Stomach (tissue), 9 donors: Measurements from ENCODE around the gene PLEKHH2. TPM values are rescaled to one million over a fixed set of nuclear protein-coding genes. Genes with fewer than 3 reads are reported as not detected.

Experiments
- DNase-seq, 2 donors: peaks; one replicate each; pipeline versions ENCODE4 v3.0.0 to v3.0.0-alpha.2; 2013 to 2019
- H3K27ac ChIP-seq, 5 donors: fragments of 200-600 bp in 4 of 5; sonication (generic) in 4 of 5; one replicate each; pipeline ENCODE4 v1.5.1; 2013 to 2019; ENCODE audit warnings: mild to moderate bottlenecking in 1 of 5, moderate library complexity in 1 of 5
- H3K27me3 ChIP-seq, 3 donors: fragments of 200-600 bp; sonication (generic); one replicate each; pipeline ENCODE4 v1.5.1; 2017 to 2019; ENCODE audit warnings: mixed run types in 1 of 3
- H3K36me3 ChIP-seq, 4 donors: fragments of 200-600 bp; sonication (generic); 1 replicate in 3 of 4; 2 replicates in 1 of 4; pipeline ENCODE4 v1.5.1; 2016 to 2019
- H3K4me1 ChIP-seq, 4 donors: fragments of 200-600 bp; sonication (generic); one replicate each; pipeline ENCODE4 v1.5.1; 2016 to 2019
- H3K4me3 ChIP-seq, 4 donors: fragments of 200-600 bp; sonication (generic) in 3 of 4; one replicate each; pipeline ENCODE4 v1.5.1; 2016 to 2019; ENCODE audit warnings: mild to moderate bottlenecking in 1 of 4
- H3K9me3 ChIP-seq, 4 donors: fragments of 200-600 bp; sonication (generic); one replicate each; pipeline ENCODE4 v1.5.1; 2016 to 2019
- EP300 ChIP-seq: sonication (generic); formaldehyde crosslinking; IDR thresholded peaks from one replicate; pipeline ENCODE4 v1.6.1; 2017; ENCODE audit warnings: antibody characterized with exemption
- POLR2A ChIP-seq, 4 donors: fragments of 450-650 bp; IDR thresholded peaks; one replicate each; pipeline ENCODE4 v1.6.1; 2016; ENCODE audit warnings: antibody characterized with exemption in 4 of 4, control low read depth in 2 of 4, mild to moderate bottlenecking in 1 of 4, moderate library complexity in 1 of 4
- POLR2AphosphoS5 ChIP-seq, 3 donors: sonication (generic); formaldehyde crosslinking; IDR thresholded peaks; one replicate each; pipeline ENCODE4 v1.6.1; 2016; ENCODE audit warnings: antibody characterized with exemption in 3 of 3
- WGBS, 5 donors: extraction: QIAGEN DNeasy Blood & Tissue Kit in 3 of 5; methylation state at CpG; one replicate each; pipeline versions ENCODE4 v1.1.5 to v1.1.7; 2013 to 2018; 5-methylcytosine and 5-hydroxymethylcytosine counted together
- intact Hi-C: fragments of 100-400 bp; cut with DNase I; formaldehyde crosslinking; loops from one replicate; pipeline ENCODE4 v1.15.1; 2023; ENCODE audit warnings: low total_unique reads
- polyA plus RNA-seq, 3 donors: library from polyadenylated mRNA; stranded (reverse); fragments of 200-250 nt; gene quantifications; one replicate each; pipeline ENCODE4 v1.2.3, GENCODE V29; 2013
- total RNA-seq, 5 donors: library from RNA; depleted of rRNA; stranded (reverse); fragments of >200 nt; gene quantifications; one replicate each; pipeline versions ENCODE4 v1.1.0 to v1.2.3, GENCODE V29; 2014 to 2016
- TF ChIP-seq, protein P1 (sequence below), 7 experiments: fragments of 450-650 bp in 4 of 7; fragments of 200-600 bp in 3 of 7; sonication (generic) in 3 of 7; IDR thresholded peaks; one replicate each; pipeline ENCODE4 v1.5.1; 2016 to 2019; ENCODE audit warnings: antibody characterized with exemption in 7 of 7, control low read depth in 2 of 7, mild to moderate bottlenecking in 1 of 7
- donor health status: healthy with polysubstance abuse.
- donor health status: Bipolar disorder and iron deficiency.
- donor health status: healthy.

The PLEKHH2 gene
- total and polyA plus RNA-seq, 8 donors = 1.8 to 130 (median 11.1) TPM

DNA sequence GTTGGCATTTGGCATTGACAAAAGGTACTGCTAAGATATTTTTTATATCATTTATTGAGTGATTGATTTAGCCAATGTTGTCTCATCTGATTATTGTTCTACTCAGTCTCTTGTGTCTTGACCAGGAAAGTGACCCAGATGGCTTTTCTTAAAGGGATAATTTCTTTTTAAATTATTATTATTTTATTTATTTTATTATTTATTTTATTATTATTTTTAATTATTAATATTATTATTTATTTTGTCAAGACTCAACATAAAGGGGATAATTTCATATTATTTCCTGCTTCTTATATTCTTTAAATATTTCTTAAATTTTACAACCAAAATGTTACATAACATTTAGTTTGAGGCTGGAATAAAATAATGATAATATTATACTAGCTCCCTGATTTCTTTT, 163.8 kb downstream of the PLEKHH2 start:
- peaks cover 0 to 33% (median 23%) of the 10 kb centered on the region in 4 donors for H3K36me3 ChIP-seq
- no peaks in the 10 kb centered on the region for H3K9me3 ChIP-seq
- intact Hi-C loops = no loop called here
- no peaks in the 10 kb centered on the region for H3K27me3 ChIP-seq
- no peak overlapping the region for H3K4me3 ChIP-seq
- no peak for DNase-seq
- no peak overlapping the region for H3K27ac ChIP-seq
- TF ChIP-seq, protein P1, sequence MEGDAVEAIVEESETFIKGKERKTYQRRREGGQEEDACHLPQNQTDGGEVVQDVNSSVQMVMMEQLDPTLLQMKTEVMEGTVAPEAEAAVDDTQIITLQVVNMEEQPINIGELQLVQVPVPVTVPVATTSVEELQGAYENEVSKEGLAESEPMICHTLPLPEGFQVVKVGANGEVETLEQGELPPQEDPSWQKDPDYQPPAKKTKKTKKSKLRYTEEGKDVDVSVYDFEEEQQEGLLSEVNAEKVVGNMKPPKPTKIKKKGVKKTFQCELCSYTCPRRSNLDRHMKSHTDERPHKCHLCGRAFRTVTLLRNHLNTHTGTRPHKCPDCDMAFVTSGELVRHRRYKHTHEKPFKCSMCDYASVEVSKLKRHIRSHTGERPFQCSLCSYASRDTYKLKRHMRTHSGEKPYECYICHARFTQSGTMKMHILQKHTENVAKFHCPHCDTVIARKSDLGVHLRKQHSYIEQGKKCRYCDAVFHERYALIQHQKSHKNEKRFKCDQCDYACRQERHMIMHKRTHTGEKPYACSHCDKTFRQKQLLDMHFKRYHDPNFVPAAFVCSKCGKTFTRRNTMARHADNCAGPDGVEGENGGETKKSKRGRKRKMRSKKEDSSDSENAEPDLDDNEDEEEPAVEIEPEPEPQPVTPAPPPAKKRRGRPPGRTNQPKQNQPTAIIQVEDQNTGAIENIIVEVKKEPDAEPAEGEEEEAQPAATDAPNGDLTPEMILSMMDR (IDR thresholded peaks at IDR 0.05) = no peak
- no peak for TF ChIP-seq EP300
- TF ChIP-seq POLR2AphosphoS5 (IDR thresholded peaks at IDR 0.05) = no peak
- no peak for TF ChIP-seq POLR2A (IDR thresholded peaks at IDR 0.05)
- peaks cover 0 to 4% (median 2%) of the 10 kb centered on the region in 4 donors for H3K4me1 ChIP-seq

DNA sequence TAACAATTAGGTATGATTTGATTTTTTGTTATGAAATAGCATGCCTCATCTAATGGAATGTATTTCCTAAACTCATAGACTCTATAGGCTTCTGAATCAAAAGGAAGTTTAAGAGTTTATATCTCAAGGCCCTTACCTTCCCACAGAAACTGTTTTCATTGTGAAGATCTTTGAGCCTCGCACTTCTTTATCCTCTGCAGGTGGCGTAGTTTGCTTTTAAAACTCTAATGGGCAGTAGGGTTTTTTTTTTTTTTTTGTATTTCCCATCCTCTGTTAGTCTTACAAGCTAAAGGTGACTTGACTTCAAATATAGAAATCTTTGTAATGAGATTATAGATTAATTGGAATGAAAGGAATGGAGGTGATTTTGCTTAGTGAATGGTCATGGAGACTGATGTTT, 165.1 kb downstream of the PLEKHH2 start:
- no peaks in the 10 kb centered on the region for H3K27me3 ChIP-seq
- DNase-seq = no peak
- H3K36me3 ChIP-seq = peaks cover 0 to 35% (median 19%) of the 10 kb centered on the region in 4 donors
- H3K9me3 ChIP-seq = no peaks in the 10 kb centered on the region
- H3K4me3 ChIP-seq = no peak overlapping the region
- WGBS, 5 donors = 78 to 93% (median 91%) methylated on average over 2 of the region's 2 CpGs
- H3K27ac ChIP-seq = no peak overlapping the region
- intact Hi-C loops = no loop called here
- TF ChIP-seq EP300 = no peak
- TF ChIP-seq POLR2AphosphoS5 (IDR thresholded peaks at IDR 0.05) = no peak
- TF ChIP-seq POLR2A (IDR thresholded peaks at IDR 0.05) = no peak
- TF ChIP-seq, protein P1 (IDR thresholded peaks at IDR 0.05) = no peak
- H3K4me1 ChIP-seq = peaks cover 0 to 15% (median 4%) of the 10 kb centered on the region in 4 donors

DNA sequence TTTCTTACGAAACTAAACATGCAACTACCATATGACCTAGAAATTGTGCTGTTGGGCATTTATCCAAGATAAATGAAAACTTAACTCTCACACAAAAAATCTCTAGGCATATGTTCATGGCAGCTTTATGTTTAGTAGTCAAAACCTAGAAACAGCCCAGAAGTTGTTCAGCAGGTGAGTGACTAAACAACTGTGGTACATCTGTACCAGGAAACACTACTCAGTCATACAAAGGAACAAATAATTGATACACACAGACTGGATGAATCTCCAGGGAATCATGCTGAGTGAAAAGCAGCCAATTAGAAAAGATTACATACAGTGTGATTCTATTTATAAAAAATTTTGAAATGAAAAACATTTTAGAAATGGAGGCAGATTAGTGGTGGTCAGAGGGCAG, 166.1 kb downstream of the PLEKHH2 start:
- Histone ChIP-seq H3K4me3 (no peak overlapping the region), H3K27ac (no peak overlapping the region), H3K9me3 (no peaks in the 10 kb centered on the region), H3K4me1 (peaks cover 0 to 15% (median 4%) of the 10 kb centered on the region in 4 donors), H3K27me3 (no peaks in the 10 kb centered on the region), H3K36me3 (peaks cover 0 to 29% (median 19%) of the 10 kb centered on the region in 4 donors)
- TF ChIP-seq POLR2A (IDR thresholded peaks at IDR 0.05) = no peak
- no peak for TF ChIP-seq EP300
- TF ChIP-seq POLR2AphosphoS5 (IDR thresholded peaks at IDR 0.05) = no peak
- TF ChIP-seq, protein P1 (IDR thresholded peaks at IDR 0.05) = no peak
- 51 to 97% (median 80%) methylated on average over 1 of the region's 1 CpG for WGBS, 5 donors
- no peak for DNase-seq
- intact Hi-C loops = no loop called here

DNA sequence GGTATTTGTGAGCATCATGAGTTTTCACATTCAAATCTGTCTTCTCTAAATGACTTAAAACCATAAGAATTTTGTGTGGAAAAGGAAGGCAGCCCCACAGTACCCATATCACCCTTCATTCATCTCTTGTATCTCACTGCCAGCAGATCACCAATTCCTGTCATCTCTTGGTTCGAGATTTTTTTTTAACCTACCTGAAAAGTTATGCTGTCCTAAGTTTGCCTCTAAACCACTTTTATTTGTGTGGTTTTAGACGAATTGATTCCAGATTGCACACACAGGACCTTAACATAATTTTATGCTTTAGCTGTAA, 169.6 kb downstream of the PLEKHH2 start:
- 48 to 69% (median 63%) methylated on average over 2 of the region's 2 CpGs for WGBS, 5 donors
- TF ChIP-seq EP300 (no peak), POLR2A (IDR thresholded peaks at IDR 0.05) (no peak), POLR2AphosphoS5 (IDR thresholded peaks at IDR 0.05) (no peak)
- TF ChIP-seq, protein P1 (IDR thresholded peaks at IDR 0.05) = no peak
- H3K36me3 ChIP-seq = peaks cover 0 to 59% (median 46%) of the 10 kb centered on the region in 4 donors
- intact Hi-C loops = no loop called here
- H3K4me3 ChIP-seq = no peak overlapping the region
- no peaks in the 10 kb centered on the region for H3K9me3 ChIP-seq
- H3K27ac ChIP-seq = no peak overlapping the region
- DNase-seq = no peak
- H3K27me3 ChIP-seq = no peaks in the 10 kb centered on the region
- H3K4me1 ChIP-seq = peaks cover 0 to 15% (median 2%) of the 10 kb centered on the region in 4 donors
